ENCODE data around the gene ATP11A. TPM values are rescaled to one million over a fixed set of nuclear protein-coding genes. Genes with fewer than 3 reads are reported as not detected.

ATP11A gene
- total RNA-seq, 1 donor from 2014 or later: 72.0 TPM

DNA sequence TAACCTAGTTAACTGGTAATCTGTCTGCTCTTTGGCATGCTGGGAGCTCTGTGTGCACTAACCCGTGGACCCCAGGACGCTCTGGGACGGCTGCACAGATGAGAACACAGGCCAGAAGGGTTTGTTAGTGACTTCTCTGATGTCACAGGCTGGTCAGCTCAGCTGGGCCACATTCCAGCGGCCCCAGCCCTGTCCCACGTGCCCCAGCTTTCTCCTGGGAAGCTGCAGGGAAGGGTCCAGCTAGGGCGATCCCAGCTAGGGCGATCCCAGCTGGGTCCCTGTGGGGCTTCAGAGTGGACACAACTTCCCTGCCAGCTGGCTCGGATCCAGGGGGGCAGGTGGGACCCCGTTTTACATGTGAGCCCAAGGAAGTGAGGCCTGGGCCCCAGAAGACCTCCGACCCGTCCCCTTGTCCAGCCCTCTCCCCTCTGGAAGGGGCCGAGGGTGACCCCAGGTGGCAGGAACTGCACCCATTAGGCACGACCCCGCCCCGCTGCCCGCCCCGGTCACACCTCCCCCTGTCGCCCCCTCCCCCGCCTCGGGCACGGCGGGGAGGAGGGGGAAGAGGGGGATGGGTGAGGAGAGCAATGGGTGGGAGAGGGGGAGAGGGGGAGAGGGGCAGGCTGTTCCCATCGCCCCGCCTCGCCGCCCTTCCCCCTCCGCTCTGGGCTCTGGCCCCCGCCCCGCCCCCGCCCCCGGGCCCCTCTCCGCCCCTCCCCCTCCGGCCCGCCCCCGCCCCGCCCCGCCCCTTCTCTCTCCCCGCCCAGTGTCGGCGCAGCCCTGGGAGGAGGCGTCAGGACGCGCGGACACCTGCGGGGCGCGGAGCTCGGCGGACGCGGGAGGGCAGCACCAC, 204.0 kb downstream of the ATP11A start:
- DNase-seq (ENCODE audit: low spot score): no peak
- Mint-ChIP-seq H3K4me3 (ENCODE audit: low read depth) (no peak overlapping the region), H3K4me1 (ENCODE audit: low read depth) (no peaks in the 10 kb centered on the region), H3K27ac (no peak overlapping the region), H3K9me3 (no peaks in the 10 kb centered on the region), H3K36me3 (ENCODE audit: low read depth) (no peaks in the 10 kb centered on the region), H3K27me3 (ENCODE audit: low read depth) (peaks cover 25% of the 10 kb centered on the region)
- intact Hi-C loops (cut with micrococcal nuclease): no loop called here

DNA sequence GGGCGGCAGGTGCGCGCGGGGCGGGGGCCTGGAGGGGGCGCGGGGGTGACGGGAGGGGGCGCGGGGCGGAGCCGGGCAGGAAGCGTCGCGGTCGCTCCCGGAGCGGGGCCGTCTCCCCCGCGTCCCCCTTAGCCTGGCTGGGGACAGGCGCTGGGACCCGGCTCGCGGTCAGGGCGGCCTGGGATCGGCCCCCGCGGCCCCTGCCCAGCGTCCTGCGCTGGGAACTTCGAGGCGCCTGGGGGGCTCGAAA, 204.5 kb downstream of the ATP11A start:
- peaks cover 25% of the 10 kb centered on the region for H3K27me3 Mint-ChIP-seq (ENCODE audit: low read depth)
- no peaks in the 10 kb centered on the region for H3K4me1 Mint-ChIP-seq (ENCODE audit: low read depth)
- no peak for DNase-seq (ENCODE audit: low spot score)
- H3K27ac Mint-ChIP-seq: no peak overlapping the region
- no peaks in the 10 kb centered on the region for H3K36me3 Mint-ChIP-seq (ENCODE audit: low read depth)
- H3K9me3 Mint-ChIP-seq: no peaks in the 10 kb centered on the region
- no peak overlapping the region for H3K4me3 Mint-ChIP-seq (ENCODE audit: low read depth)
- intact Hi-C loops (cut with micrococcal nuclease): no loop called here

DNA sequence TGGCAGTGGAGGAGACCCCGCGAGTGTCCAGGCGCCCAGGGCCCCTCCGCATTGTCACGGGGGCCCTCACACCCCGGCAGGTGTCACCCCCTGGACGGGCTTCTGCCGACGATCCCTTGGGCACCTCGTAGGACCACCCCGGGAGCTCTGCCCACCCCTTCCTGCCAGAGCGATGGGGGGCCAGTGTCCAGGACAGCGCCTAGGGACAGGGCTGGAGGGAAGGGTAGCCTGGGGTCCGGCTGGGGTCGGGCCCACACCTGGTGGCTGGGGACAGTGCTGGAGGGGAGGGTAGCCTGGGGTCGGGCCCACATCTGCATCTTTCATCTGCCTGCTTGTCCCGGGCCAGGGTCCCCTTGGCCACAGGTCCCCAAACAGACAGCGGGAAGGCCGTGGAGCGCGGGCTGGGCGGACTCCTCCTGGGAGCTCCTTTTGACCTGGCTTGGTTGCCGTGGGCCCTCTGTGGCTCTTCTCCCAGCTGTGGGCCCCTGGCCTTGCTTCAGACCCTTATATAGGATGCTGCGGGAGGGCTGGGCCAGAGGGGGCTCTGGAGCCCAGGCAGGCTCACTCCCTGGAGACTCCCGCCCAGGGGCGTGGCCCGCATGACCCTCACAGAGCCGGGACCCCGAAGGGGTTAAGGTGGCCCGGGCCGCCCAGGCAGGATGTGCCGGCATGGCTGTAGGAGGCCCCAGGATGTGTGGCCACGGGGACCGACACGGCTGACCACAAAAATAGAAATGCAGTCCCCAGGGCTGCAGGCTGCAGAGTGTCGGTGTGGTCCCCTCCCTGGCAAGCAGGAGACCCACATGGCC, 205.0 kb downstream of the ATP11A start:
- no peaks in the 10 kb centered on the region for H3K36me3 Mint-ChIP-seq (ENCODE audit: low read depth)
- H3K4me1 Mint-ChIP-seq (ENCODE audit: low read depth): no peaks in the 10 kb centered on the region
- H3K9me3 Mint-ChIP-seq: no peaks in the 10 kb centered on the region
- intact Hi-C loops (cut with micrococcal nuclease): no loop called here
- no peak overlapping the region for H3K27ac Mint-ChIP-seq
- H3K4me3 Mint-ChIP-seq (ENCODE audit: low read depth): no peak overlapping the region
- H3K27me3 Mint-ChIP-seq (ENCODE audit: low read depth): peaks cover 25% of the 10 kb centered on the region
- no peak for DNase-seq (ENCODE audit: low spot score)

DNA sequence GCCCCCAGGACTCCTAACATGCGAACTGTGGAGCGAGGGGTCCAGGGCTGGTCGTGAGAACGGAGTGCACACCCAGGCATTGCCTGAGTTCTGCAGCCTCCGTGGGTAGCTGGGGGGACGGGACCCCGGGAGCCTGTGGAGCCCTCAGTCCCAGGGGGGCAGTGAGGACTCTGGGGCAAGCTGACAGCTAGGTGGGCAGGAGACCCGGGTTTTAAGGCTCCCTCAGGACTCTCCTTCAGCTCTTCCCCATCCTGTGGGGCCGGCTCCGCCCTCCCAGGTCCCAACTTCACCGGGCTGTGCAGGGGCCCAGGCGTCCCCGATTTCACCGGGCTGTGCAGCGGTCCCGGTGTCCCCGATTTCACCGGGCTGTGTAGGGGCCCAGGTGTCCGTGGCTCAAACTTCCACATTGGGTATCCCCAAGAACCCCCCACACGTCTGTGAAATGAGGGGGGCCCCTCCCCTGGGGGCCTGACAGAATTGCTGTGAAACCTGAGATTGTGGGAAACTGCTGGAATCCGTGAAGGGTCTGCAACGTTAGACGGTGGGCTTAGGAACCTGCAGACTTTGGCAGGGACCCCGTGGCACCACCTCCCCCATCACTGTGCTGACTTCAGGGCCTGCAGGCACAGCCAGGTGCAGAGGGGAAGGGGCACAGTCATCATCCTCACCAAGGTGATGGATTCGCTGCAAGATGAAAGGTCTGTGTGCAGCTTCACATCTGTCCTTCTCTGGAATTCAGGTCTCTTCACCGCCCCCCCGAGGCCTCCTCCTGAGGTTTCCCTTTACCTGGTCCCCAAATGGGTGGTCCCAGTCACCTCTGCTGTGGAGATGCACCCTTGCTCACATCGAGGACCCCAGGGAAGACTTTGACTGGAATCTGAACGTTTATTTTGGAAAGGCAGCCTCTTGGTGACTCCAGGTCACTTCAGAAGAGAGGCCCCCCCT, 206.0 kb downstream of the ATP11A start:
- H3K4me1 Mint-ChIP-seq (ENCODE audit: low read depth): no peaks in the 10 kb centered on the region
- H3K27ac Mint-ChIP-seq: no peak overlapping the region
- no peak for DNase-seq (ENCODE audit: low spot score)
- H3K4me3 Mint-ChIP-seq (ENCODE audit: low read depth): no peak overlapping the region
- intact Hi-C loops (cut with micrococcal nuclease): no loop called here
- H3K36me3 Mint-ChIP-seq (ENCODE audit: low read depth): no peaks in the 10 kb centered on the region
- H3K27me3 Mint-ChIP-seq (ENCODE audit: low read depth): peaks cover 25% of the 10 kb centered on the region
- H3K9me3 Mint-ChIP-seq: no peaks in the 10 kb centered on the region

DNA sequence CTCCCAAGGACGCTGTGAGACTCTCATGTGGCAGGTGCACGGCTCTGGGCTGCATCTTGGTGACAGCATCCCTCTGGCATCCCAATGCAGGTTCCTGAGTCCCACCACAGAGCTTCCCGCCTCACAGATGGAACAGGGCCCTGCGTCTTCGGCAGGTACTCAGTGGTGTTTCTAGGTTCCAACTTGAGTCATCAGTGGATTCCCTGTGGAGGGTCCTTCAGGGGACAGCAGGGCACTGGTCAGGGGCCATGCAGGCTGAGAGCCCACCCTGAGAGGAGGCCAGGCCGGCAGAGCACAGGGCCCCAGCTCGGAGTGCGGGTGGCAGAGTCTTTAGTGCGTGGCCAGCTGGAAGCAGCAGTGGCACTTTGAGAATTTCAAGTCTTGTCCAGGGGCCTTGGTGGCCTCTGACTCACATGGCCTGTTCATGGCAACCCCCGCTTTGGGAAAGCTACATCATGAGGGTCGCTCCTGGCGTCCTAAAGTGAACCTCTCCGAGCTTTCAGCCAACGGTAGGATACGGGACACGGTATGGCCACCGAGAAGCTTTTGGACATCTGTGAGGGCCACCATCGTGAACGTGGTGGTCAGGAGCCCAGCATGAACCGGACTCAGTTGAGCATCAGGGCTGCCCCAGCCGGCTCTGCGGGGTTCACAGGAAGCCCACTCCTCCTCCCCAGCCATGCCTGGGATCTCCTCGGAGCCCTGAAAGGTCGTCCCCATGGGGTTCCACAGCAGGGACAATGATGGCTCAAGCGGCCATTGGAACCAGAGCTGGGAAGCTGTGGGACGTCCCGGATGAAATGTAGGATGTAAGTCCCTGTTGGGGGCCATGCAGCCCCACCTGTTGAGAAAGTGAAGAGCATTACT, 207.1 kb downstream of the ATP11A start:
- intact Hi-C loops (cut with micrococcal nuclease): no loop called here
- Mint-ChIP-seq H3K4me3 (ENCODE audit: low read depth) (no peak overlapping the region), H3K36me3 (ENCODE audit: low read depth) (no peaks in the 10 kb centered on the region), H3K27ac (no peak overlapping the region), H3K9me3 (no peaks in the 10 kb centered on the region), H3K27me3 (ENCODE audit: low read depth) (peaks cover 25% of the 10 kb centered on the region), H3K4me1 (ENCODE audit: low read depth) (no peaks in the 10 kb centered on the region)
- no peak for DNase-seq (ENCODE audit: low spot score)

DNA sequence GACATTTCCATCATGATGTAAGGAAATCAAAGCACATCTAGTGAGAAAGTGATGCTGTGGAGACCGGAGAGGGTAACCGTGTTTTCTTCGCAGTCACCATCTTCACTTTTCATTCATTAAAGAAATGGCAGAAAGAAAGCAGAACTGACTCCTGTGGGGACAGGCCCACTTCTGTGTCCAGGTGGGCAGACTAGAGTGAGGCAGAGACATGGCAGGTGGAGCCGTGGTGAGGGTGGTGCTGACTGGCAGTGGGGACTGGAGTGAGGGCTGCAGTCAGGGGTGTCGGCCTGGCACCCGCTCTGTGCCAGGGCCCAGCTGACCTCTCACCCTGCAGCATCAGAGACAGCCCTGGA, 207.7 kb downstream of the ATP11A start:
- DNase-seq (ENCODE audit: low spot score): no peak
- no peak overlapping the region for H3K27ac Mint-ChIP-seq
- no peaks in the 10 kb centered on the region for H3K4me1 Mint-ChIP-seq (ENCODE audit: low read depth)
- peaks cover 21% of the 10 kb centered on the region for H3K27me3 Mint-ChIP-seq (ENCODE audit: low read depth)
- H3K9me3 Mint-ChIP-seq: no peaks in the 10 kb centered on the region
- no peak overlapping the region for H3K4me3 Mint-ChIP-seq (ENCODE audit: low read depth)
- intact Hi-C loops (cut with micrococcal nuclease): no loop called here
- no peaks in the 10 kb centered on the region for H3K36me3 Mint-ChIP-seq (ENCODE audit: low read depth)

DNA sequence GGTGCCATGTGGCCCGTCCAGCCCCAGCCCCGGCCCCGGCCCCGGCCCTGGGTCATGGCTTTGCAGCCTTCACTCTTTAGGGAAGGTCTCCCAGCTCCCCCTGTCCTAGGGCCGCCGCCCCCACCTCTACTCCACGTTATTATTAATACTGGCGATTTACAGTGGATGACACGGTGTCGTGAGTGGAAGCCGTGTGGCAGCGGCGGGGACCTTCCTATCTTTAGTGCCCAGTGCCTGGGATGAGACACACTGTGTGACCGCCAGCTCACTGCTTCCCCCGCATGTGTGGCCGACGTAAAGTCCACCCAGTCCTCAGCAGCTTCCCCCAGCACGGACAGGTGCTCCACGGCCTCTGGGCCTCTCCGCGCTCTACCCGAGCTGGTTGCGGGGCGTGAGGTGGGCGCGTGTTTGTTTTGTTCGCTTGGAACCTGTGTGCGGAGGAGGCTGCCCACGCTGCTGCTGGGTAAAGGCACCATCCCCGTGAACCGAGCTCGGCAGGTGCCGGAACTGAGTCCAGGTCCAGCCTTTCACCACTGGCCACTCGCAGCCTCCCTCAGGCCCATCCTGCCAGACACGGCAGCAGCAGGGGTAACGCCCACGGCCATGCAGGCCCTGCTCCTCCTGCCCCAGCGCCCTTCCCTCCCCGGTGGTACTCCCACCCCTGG, 208.2 kb downstream of the ATP11A start:
- Mint-ChIP-seq H3K9me3 (no peaks in the 10 kb centered on the region), H3K4me1 (ENCODE audit: low read depth) (no peaks in the 10 kb centered on the region), H3K27me3 (ENCODE audit: low read depth) (peaks cover 17% of the 10 kb centered on the region), H3K4me3 (ENCODE audit: low read depth) (no peak overlapping the region), H3K27ac (no peak overlapping the region), H3K36me3 (ENCODE audit: low read depth) (no peaks in the 10 kb centered on the region)
- intact Hi-C loops (cut with micrococcal nuclease): no loop called here
- DNase-seq (ENCODE audit: low spot score): no peak

DNA sequence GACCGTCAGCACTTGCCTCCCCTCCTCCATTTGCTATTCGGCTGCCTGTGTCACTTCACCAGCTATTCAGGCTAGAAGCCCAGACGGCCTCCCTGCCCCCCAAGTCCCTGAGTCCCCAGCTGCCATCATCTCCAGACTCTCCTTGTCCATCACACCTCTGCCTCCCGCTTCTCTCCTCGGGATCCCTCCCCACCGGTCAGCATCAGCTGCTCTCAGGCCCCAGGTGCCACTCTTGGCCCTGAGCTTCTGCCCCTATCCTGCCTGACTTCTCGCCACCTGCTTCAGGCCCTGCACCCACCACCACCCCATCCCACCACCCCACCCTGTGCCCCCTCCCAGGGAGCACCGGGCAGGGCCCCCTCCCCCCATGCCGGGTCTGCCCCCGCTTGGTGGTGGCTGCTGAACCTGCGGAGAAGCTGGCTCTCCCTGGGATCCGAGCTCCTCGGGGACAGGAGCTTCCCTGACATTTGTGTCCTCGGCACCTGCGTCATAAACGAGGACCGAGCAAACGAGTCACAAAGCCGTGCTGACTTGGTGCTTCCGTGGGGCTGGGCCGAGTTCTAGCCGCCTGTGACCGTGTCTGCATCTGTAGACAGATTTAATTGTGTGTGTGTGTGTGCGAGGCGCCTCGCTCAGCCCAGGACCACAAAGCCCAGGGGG, 208.9 kb downstream of the ATP11A start:
- Mint-ChIP-seq H3K27me3 (ENCODE audit: low read depth) (peaks cover 11% of the 10 kb centered on the region), H3K4me1 (ENCODE audit: low read depth) (no peaks in the 10 kb centered on the region), H3K4me3 (ENCODE audit: low read depth) (no peak overlapping the region), H3K9me3 (no peaks in the 10 kb centered on the region), H3K27ac (no peak overlapping the region), H3K36me3 (ENCODE audit: low read depth) (no peaks in the 10 kb centered on the region)
- DNase-seq (ENCODE audit: low spot score): no peak
- intact Hi-C loops (cut with micrococcal nuclease): no loop called here

DNA sequence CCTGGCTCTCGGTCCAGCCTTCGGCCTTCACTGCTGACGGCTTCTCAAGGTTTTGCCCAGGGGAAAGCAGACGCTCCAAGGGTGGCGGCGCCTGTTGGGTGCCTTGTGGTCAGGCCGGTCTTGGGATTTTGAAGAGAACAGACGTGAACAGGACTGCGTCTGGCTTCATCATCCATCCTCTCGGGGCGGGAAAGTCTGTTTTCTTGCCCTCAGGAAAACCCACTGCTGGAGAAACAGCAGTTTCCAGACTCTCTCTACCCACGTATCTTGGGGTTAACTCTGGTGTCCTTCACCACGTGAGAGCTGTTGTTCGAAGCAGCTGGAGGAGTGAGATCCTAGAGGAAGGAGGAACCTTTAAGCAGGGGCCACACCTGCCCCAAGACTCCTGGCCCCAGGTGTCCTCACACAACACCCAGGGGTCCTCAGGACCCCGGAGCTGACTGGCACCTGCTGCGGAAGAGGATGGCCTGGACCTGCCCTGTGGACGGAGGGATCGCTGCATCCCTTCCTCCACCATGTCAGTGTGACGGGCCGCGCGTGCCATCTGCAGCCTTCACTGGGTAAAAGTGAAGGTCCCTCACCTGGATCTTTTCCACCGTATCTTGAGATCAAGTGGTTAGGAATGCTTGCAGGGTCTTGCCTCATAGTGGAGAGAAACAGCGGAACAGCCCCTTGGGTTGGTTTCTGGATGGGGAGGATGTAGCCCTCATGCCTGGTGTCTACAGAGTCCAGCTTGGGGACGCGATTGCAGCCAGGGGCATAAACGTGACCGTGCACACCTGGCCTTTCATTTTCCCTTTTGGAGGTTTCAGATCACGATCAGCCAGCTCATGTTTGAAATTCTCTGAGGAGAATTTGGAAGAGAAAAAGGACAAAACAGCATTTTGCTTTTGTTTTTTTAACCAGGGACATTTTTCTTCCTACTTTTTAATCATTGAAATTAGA, 209.7 kb downstream of the ATP11A start:
- Mint-ChIP-seq H3K4me1 (ENCODE audit: low read depth) (no peaks in the 10 kb centered on the region), H3K9me3 (no peaks in the 10 kb centered on the region)

DNA sequence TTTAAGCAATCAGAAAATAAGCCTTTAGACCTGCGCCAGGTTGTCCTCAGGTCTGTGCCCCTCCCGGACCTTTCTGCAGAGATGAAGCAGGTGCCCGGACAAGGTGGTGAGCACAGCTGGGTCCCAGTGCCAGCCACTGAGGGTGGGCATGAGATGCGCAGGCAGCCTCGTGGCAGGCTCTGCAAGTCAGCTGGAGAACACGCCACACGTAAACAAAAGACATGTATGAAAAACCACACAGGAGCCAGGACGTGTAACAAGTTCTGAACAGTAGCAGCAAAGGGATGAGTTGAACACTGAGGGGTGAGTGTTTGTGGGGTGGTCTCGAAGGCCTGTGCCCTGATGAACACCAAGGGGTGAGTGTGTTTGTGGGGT, 210.4 kb downstream of the ATP11A start:
- Mint-ChIP-seq H3K27ac (no peak overlapping the region), H3K36me3 (ENCODE audit: low read depth) (no peaks in the 10 kb centered on the region), H3K27me3 (ENCODE audit: low read depth) (peaks cover 7% of the 10 kb centered on the region), H3K9me3 (no peaks in the 10 kb centered on the region), H3K4me3 (ENCODE audit: low read depth) (no peak overlapping the region), H3K4me1 (ENCODE audit: low read depth) (no peaks in the 10 kb centered on the region)
- no peak for DNase-seq (ENCODE audit: low spot score)
- intact Hi-C loops (cut with micrococcal nuclease): no loop called here

More for the DNA sequence above, 209.7 kb downstream of the ATP11A start:
- no peak for DNase-seq (ENCODE audit: low spot score)
- no peak overlapping the region for H3K27ac Mint-ChIP-seq
- H3K27me3 Mint-ChIP-seq (ENCODE audit: low read depth): peaks cover 10% of the 10 kb centered on the region
- no peak overlapping the region for H3K4me3 Mint-ChIP-seq (ENCODE audit: low read depth)
- no peaks in the 10 kb centered on the region for H3K36me3 Mint-ChIP-seq (ENCODE audit: low read depth)
- intact Hi-C loops (cut with micrococcal nuclease): no loop called here

DNA sequence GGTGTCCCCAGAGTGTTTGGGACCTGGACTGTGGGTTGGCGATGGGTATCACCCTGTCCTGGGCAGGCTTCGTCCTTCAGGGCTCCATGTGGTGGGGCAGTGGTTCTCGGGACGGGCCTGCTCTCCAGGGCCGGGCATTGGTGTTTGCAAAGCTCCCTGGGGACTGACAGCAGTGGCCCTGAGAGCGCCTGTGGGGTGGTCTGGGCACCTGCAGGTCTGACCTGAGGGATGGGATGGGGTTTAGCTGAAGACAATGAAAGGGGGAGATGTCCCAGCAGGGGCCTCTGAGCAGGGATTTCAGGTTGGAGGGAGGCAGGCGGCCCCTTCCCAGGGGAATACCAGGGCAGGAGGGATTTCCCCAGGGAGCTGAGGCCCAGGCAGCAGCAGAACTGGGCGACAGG, 210.9 kb downstream of the ATP11A start:
- Mint-ChIP-seq H3K36me3 (ENCODE audit: low read depth) (no peaks in the 10 kb centered on the region), H3K4me3 (ENCODE audit: low read depth) (no peak overlapping the region), H3K27ac (no peak overlapping the region), H3K4me1 (ENCODE audit: low read depth) (no peaks in the 10 kb centered on the region), H3K9me3 (no peaks in the 10 kb centered on the region), H3K27me3 (ENCODE audit: low read depth) (peaks cover 5% of the 10 kb centered on the region)
- DNase-seq (ENCODE audit: low spot score): no peak
- intact Hi-C loops (cut with micrococcal nuclease): no loop called here

Measured in activated T-helper 2 cell treated with anti-CD3 and anti-CD28 coated beads, Interferon-gamma antibody, Interleukin-2, Interleukin-4, amounts not matched to agents 10 μg/mL and 5 μg/mL and 100 μg/mL, durations not matched to agents 14 hours and 24 hours and 36 hours (primary cell).